AG09319 (cell line): ENCODE data around the gene KNOP1.

ENCODE experiments used
- DNase-seq: peaks from one replicate; pipeline ENCODE4 v3.0.0-alpha.2; 2010; ENCODE audit warnings: low read depth; ENCODE audit errors: extremely low read depth
- TF ChIP-seq, protein P1 (sequence below): IDR thresholded peaks from 2 replicates; pipeline ENCODE4 v1.5.1; 2011; ENCODE audit warnings: low read depth, mild to moderate bottlenecking, inconsistent platforms, low read length, moderate library complexity

Gene KNOP1, protein sequence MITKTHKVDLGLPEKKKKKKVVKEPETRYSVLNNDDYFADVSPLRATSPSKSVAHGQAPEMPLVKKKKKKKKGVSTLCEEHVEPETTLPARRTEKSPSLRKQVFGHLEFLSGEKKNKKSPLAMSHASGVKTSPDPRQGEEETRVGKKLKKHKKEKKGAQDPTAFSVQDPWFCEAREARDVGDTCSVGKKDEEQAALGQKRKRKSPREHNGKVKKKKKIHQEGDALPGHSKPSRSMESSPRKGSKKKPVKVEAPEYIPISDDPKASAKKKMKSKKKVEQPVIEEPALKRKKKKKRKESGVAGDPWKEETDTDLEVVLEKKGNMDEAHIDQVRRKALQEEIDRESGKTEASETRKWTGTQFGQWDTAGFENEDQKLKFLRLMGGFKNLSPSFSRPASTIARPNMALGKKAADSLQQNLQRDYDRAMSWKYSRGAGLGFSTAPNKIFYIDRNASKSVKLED

DNA sequence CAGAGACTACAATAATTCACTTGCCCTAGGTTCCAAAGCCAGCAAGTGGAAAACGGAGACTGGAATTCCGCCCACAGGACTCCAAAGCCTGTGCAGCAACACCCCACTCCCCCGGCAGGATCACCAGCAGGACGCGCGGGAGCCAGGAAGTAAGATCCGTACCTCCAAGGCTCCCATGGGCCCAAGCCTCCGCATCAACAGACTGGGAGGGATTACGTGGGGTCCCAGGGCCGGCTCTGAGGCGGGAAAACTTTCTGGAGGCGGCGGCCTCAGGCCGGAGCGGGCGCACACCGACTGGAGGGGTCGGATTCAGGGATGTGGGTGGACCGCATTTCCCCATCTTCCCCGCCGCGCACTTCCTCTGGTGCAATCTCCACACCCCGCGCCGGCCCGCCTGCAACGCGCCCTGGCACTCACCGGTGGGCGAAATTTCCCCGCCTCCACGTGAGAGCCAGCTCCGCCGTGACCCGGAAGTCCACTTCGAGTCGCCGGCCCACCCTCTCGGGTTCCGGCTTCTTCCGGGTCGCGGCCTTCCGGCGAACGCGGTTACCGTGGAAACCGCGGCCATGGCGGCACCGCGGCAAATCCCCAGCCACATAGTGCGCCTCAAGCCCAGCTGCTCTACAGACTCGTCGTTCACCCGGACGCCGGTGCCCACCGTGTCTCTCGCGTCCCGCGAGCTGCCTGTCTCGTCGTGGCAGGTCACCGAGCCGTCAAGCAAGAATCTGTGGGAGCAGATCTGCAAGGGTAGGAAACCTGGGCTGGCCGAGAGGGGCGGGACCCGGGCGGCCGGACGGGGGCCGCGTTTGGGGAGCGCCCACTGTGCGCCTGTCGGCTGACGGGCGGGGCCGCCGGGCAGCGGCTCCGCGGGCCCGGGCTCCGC lies at the start of gene KNOP1, which contains the start of gene IQCK:
TSS of gene KNOP1 (minus strand) at position 487 of the 883 bp plus-strand sequence. CDS start 3,192 bp downstream, outside the sequence.
TSS of gene IQCK (plus strand) at position 531 of the 883 bp plus-strand sequence. CDS start at position 567, 36 bp downstream.
- TF ChIP-seq, protein P1, sequence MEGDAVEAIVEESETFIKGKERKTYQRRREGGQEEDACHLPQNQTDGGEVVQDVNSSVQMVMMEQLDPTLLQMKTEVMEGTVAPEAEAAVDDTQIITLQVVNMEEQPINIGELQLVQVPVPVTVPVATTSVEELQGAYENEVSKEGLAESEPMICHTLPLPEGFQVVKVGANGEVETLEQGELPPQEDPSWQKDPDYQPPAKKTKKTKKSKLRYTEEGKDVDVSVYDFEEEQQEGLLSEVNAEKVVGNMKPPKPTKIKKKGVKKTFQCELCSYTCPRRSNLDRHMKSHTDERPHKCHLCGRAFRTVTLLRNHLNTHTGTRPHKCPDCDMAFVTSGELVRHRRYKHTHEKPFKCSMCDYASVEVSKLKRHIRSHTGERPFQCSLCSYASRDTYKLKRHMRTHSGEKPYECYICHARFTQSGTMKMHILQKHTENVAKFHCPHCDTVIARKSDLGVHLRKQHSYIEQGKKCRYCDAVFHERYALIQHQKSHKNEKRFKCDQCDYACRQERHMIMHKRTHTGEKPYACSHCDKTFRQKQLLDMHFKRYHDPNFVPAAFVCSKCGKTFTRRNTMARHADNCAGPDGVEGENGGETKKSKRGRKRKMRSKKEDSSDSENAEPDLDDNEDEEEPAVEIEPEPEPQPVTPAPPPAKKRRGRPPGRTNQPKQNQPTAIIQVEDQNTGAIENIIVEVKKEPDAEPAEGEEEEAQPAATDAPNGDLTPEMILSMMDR = no peak; the same call in 1 of the 2 replicates
- peak; percentile 67 for DNase-seq

DNA sequence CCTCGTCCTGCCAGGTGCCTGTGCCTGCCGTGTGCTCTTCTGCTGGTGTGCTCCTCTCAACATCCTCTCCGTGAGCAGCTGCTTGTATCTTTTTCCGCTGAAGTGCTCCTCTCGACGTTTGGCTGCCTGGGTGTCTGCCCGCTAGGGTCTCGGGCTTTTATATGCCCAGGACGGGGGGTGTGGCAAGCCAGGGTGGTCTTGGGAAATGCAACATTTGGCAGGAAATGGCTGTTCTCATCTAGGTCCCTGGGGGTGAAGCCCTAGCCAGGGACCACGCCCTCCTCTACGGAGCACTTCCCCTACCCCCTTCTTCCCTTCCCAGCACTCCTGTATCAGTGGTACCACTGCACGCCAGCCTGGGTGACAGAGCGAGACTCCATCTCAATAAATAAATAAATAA lies 49.5 kb upstream of the KNOP1 start:
- TF ChIP-seq, protein P1 = no peak
- DNase-seq = no peak

DNA sequence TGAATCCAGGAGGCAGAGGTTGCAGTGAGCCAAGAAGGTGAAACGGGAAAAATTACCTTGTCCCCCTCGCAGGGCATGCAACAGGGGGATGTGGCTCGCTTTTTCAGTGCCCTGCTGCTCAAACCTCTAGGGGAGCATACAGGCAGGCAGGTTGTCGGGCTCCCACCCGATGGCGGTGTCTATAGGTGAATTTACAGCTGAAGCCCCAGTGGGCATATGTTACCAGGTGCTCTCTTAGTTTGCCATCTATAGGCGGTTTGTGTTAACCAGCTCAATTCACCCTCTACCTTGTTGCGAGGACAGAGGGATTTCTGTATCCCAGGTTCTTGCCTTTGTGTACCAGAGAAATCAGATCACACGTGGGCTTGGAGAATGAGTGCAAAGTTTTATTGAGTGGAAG lies 49.0 kb upstream of the KNOP1 start:
- DNase-seq = no peak
- TF ChIP-seq, protein P1 = no peak

DNA sequence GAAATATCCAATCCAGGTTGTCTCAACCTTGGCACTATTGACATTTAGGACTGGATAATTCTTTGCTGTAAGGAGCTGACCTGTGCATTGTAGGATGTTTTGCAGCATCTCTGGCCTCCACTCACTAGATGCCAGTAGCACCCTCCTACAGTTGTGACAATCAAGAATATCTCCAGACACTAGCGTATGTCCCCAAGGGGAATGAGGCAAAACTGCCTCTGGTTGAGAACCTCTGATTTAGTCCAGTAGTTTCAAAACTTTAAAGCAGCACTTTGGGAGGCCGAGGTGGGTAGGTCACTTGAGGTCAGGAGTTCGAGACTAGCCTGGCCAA lies 48.5 kb upstream of the KNOP1 start:
- DNase-seq = no peak

DNA sequence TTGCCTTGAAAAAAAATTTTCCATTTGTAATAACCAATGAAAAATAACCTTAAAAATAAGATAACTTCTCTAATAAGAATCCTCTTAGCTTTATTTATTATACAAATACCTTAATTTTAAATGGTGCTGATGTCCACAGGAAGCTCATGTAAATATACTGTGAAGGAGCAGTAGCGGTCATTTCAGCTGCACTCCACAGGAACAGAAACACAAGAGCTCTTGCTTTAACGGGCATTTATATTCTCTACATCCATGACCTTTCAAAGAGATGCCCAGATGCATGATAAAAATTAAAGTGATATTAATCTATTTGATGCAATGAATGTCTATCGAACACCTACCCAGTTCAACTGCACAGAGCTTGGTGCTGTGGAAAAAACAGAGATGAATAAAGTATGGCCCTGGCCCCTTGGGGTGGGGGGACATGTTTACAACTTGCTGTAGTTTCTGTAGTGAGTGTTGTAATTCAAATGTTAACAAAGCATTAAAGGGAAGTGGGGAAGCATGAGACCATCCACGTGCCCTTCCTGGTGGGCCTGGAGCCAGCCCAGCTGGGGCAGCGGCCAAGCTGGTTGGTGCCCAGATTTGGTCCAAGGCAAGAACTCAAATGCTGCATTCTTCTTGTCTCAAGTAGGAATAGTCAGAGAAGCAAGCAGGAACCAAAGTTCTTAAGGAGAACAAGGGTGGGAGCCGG lies 48.0 kb upstream of the KNOP1 start:
- no peak for DNase-seq
- TF ChIP-seq, protein P1 = no peak

More for the DNA sequence above, 48.5 kb upstream of the KNOP1 start:
- TF ChIP-seq, protein P1 = no peak

DNA sequence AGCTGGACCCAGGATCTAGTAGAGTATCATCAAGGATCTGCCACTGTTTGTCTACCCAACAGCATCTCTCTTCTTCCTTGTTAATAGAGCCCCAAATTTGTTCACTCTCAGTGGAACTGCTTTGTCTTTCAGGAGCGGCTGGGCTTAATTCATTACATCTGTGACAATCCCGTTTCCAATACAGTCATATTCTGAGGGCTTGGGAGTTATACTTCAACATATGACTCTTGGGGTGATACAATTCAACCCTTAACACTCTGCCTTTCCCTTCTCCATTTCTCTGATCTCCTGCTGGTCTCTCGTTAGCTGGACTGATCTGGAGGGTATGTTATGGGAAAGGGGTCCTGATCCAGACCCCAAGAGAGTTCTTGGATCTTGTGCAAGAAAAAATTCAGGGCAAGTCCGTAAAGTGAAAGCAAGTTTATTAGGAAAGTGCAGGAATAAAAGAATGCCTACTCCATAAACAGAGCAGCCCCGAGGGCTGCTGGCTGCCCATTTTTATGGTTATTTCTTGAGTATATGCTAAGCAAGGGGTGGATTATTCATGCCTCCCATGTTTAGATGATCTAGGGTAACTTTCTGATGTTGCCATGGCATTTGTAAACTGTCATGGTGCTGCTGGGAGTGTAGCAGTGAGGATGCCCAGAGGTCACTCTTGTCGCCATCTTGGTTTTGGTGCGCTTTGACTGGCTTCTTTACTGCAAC lies 42.5 kb upstream of the KNOP1 start:
- TF ChIP-seq, protein P1 = no peak
- no peak for DNase-seq
